Activated CD4-positive, alpha-beta T cell treated with anti-CD3 and anti-CD28 coated beads for 48 hours (primary cell): ENCODE measurements around the gene PTPN6.

ENCODE experiments used
- DNase-seq: peaks from one replicate; pipeline ENCODE4 v3.0.0-alpha.2; 2020

PTPN6 gene

DNA sequence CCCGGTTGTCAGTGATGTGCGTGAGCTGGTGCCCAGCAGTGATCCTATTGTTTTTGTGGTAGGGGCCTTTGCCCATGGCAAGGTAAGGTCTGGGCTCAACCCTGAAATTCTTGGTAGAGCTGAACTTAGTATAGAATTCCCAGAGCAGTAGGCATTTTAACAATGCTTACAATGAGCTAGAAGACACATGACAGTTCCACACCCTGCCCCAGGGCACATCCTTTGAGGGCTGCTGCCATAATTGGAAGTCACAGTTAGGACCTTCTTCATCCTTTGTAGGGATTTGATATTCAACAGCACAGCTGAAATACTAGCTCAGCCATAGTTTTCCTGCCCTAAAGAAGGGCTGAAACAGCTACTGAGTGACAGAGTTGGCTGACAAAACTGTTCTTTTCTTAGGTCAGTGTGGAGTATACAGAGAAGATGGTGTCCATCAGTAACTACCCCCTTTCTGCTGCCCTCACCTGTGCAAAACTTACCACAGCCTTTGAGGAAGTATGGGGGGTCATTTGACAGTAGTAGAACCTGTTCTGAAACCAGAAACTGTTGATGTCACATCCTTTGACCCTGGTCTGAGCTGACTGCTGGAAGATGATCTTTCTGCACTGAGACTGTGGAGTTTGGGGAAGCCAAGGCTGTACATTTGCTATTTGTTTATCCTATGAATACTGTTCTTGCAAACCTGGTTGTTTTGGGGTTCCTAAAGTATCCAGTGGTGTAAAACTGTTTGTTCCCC is 24.3 kb downstream of the PTPN6 start:
- no peak for DNase-seq

DNA sequence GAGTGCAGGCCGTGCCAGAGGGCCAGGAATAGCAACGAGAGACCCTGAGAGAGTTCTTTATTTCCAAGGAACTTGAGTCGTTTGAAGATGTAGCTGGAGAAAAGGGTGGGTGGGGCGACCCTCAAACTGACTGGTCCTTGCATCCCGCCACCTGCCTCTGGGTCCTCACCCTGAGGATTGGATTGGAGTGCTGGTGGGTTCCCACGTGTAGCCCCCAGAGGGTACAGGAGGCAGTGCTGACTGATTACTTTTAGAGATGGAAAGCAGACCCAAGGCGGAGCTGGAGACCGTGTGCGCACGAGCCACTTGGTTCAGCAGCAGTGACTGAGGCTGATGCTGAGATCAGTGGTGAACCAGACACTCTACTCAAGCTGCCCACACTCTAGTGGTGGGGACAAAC is 26.5 kb downstream of the PTPN6 start:
- no peak for DNase-seq

- no peak for DNase-seq
Measured at GRCh38 chr12:6978188-6978587, 27.0 kb downstream of the PTPN6 start.

DNA sequence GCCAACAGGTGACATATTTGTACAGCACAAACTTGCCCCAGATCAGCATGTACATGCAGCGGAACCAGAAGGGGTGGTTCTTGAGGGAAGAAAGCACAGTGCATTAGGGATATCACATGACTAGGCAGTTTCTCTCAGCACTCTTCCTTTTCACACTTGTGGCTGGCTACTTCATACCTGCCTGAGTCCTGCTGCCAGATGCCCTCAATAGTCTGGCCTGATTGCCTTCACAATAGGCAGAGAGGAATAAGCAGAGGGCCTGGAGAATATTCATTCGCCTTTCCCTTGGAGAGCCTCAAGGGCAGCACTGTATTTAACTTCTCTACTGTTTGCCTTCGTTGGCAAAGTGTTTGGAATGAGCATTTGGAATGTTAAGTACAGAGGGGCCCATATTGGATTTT is 27.5 kb downstream of the PTPN6 start:
- DNase-seq, result no peak

- DNase-seq, result no peak
Measured at GRCh38 chr12:6979021-6979420, 27.9 kb downstream of the PTPN6 start.

GRCh38 chr12:6979453-6979852 is 28.3 kb downstream of the PTPN6 start:
- no peak for DNase-seq

DNA sequence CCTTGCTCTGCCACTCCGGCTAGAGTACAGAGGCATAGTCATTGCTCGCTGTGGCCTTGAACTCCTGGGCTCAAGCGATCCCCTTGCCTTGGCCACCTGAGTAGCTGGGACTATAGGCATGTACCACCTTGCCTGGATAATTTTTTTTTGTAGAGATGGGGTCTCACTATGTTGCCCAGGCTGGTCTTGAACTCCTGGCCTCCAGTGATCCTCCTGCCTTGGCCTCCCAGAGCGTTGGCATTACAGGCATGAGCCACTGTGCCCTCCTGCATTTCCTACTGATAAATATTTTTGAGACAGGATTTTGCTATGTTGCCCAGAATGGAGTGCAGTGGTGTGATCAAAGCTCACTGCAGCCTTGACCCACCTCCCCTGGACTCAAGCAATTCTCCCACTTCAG is 28.9 kb downstream of the PTPN6 start:
- DNase-seq, result no peak

DNA sequence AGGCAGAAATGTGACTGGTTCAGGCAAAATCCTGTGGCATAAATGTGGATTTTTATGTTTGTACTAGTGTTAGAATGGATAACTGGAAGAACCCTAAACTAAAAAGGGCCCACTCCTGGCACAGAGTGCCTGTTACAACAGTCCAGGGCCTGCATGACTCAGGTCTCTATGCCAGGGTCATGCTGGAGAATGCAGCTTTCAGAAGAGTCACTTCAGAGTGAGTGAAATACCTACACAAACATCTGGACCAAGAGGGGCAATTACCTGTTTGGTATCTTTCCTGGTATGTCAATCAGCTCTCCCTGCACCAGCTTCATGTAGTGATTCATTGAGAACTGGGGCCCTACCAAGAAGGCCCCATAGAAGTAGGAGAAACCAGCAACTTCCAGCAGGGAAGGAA is 29.6 kb downstream of the PTPN6 start:
- DNase-seq, result no peak

DNA sequence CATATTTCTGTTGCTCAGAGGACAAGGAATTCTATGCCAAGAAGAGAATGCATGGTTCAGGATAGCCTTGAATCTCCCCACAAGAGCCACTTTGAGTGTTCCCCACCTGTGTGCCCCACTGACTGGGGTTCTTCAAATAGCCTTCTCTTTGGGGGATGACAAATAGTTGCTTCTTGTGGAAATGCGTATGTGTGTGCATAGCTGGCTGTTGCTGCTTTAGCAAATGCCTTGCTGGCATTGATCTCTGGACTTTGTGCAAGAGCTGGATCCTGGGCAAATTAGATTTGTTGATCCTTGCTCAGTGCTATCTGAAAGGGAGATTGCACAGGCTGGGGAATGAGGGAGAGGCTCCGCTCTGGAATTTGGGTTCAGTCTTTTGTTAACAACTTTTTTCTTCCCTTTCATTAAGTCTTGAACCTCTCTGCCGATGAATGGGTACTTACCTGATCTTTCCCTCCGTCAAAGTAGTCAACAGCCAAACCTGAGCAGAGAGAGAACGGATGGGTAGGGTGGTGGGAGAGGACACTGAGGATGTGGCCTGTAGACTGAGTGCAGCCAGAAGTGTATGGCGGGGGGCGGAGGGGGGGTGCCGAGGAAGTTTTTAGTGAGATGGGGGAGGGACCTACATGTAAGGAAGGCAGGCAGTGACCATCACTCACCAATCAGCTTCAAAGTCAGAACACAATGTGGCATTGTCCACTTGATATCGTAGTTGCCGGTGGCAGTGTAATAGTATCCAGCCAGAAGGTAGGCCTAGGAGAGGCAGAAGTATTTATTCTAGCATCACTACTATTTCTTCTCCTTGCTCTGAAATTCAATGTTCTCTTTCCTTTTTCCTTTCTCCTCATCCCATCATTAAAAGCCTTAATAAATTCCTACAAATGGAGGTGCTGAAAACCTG is 30.2 kb downstream of the PTPN6 start:
- no peak for DNase-seq

GRCh38 chr12:6982532-6982931 is 31.4 kb downstream of the PTPN6 start:
- DNase-seq, result no peak

DNA sequence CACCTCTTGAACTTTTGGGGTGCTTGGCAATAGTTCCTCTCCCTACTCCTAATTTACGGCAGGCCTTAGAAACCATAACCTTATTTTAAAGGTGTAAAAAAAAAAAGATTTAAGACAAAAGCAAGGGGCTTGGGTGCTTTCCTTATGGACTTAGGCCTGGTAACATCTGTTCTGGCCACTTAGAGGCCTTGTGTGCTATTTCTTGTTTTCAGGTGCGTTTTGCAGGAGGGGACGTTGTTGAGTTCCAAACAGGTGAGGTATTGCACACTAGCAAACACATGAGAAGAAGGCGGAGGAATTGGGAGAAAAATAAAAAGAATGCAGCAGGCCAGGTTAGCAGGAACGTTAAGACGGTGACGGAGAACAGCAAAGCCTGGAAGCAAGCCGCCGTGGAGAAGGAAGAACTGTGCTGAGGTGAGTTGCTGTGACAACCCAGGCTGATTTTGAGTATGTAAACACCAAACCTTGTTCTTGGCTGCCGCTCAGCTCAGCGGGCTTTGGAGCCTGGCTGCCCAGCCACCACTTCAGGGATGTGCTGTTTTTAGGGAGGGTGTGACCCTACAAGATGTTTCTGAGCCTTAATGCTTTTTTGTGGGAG is 36.9 kb downstream of the PTPN6 start:
- DNase-seq, result no peak

DNA sequence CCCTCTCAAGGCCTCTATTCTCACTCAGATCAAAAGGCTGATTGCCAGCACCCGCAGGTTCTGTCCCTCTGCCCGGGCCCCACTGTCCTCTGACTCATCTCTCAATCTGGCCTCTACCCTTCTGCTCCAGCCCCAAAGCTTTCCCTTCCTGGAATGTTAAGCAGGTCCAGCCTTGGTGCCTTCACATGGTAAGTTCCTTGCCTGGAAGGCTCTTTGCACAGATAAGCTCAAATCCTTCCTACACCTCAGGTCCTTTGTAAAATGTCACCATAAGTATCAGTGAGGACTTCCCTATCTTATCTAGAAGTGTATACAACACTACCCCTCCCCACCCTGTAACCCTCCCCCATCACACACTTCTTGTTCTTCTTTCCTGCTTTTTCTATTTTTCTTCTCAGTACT is 44.9 kb downstream of the PTPN6 start:
- no peak for DNase-seq

- no peak for DNase-seq
Measured at GRCh38 chr12:6998715-6999451, 47.7 kb downstream of the PTPN6 start.

DNA sequence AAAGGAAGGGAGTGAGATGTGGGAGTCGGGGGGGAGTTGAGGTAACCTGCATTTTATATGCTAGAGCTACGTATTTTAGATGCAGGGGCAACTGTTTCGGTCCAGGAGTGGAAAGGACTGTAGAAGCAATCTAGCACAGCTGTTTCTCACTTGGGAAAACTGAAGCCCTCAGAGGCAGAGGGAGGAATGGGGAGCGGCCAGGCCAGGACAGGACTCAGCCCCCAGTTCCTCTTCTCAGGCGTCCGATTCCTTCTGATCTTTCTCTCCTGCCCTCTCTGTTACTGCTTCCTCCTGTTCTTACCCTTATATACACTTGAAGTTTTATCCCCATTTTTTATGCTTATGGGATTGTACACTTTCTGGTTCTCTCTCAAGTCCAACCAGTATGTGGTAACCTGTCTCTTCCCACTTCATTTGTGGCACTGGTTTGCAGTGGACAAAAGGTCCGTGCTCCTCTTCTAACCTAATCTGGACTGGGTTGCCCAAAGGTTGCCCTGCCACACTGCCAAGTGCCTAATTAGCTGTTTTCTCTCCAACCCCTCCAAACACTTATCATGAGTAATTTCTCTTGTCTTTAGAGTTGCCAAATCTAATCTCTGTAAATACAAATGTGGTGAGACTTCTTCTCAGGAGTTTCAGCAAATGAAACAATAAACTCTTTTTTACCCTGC is 50.9 kb downstream of the PTPN6 start:
- no peak for DNase-seq

DNA sequence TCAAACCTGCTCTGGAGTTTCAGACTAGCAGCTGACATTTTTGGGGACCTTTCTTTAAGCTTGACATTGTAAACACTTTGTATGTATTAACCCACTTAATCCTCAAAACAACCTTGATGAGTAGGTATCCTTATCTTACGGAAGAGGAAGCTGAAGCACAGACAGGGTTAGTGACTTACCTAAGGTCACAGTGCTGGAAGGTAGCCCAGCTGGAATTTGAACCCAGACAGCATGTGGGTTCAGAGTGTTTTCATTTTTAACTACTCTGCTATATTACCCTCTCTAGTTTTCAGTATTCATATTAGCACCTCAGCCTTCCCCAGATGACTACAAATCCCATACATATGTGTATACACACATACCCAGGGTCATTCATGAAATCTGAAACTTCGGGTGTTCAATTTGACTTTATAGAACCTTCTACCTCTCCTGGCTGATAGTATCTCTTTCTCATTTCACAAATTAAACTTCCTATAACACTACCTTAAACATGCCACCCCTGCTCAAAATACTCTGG is 53.2 kb downstream of the PTPN6 start:
- DNase-seq, result no peak

DNA sequence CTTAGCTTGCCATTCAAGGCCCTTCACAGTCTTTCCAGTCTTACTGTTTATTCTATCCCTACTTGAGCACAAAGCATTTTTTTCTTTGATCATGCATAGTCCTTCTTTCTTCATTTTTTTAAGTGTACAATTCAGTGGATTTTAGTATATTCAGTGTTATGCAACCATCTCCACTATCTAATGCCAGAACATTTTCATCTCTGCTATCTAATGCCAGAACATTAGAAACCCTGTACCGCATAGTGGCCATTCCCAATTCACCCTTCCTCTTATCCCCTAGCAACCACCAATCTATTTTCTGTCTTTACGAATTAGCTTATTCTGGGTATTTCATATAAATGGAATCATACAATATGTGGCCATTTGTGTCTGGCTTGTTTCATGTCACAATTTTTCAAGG is 53.7 kb downstream of the PTPN6 start:
- DNase-seq, result no peak

DNA sequence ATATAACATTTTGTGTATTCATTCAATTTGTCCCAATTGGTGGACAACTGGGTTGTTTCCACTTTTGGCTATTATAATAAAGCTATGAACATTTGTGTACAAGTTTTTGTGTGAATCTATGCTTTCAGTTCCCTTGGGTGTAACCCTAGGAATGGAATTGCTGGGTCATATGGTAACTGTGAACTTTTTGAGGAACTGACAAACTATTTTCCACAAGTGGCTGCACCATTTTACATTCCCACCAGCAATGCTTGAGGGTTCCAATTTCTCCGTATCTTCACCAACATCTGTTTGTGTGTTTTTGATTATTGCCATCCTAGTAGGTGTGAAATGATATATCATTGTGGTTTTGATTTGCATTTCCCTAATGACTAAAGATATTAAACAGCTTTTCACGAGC is 54.2 kb downstream of the PTPN6 start:
- DNase-seq, result no peak

DNA sequence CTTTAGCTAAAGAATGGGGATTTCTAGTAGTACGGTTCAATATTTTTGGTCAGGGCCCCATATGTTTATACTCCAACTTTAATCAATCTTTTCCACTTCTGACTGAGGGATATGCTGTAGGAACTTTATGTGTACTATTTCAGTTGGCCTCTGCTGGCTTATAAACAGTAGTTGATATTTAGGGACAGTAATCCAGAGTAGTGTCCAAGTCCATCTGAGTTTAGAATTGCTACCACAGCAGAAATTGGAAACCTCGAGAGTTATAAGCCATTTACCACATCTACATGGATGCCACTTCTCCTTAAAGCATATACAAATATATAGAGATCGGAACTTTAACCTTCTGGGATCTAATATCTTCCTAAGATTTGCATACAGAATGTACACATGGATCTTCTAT is 55.5 kb downstream of the PTPN6 start:
- DNase-seq, result no peak

- DNase-seq, result no peak
Measured at GRCh38 chr12:7008864-7009263, 57.7 kb downstream of the PTPN6 start.

- no peak for DNase-seq
Measured at GRCh38 chr12:7009512-7009911, 58.4 kb downstream of the PTPN6 start.
